H54 (cell line): Measurements from ENCODE around the gene PRG2.

Experiments used
- DNase-seq: peaks from one replicate; pipeline ENCODE4 v3.0.0; 2011; ENCODE audit warnings: low spot score, mixed read lengths; ENCODE audit not compliant: insufficient read length
- FAIRE-seq: peaks from 3 replicates; lab custom pipeline; 2011; peaks lifted over from hg19 to GRCh38; lab: Jason Lieb, UNC
- POLR2A ChIP-seq: IDR thresholded peaks from 2 replicates; pipeline ENCODE4 v1.6.1; 2011; ENCODE audit warnings: low read depth, mild to moderate bottlenecking, low read length

The PRG2 gene

GRCh38 chr11:57390535-57390934 lies at the start of gene PRG2:
Gene PRG2 (minus strand): TSS chr11:57390650. CDS start chr11:57389944, 706 bp downstream.
- DNase-seq (no peak), FAIRE-seq (no peak)
- no peak for TF ChIP-seq POLR2A

DNA sequence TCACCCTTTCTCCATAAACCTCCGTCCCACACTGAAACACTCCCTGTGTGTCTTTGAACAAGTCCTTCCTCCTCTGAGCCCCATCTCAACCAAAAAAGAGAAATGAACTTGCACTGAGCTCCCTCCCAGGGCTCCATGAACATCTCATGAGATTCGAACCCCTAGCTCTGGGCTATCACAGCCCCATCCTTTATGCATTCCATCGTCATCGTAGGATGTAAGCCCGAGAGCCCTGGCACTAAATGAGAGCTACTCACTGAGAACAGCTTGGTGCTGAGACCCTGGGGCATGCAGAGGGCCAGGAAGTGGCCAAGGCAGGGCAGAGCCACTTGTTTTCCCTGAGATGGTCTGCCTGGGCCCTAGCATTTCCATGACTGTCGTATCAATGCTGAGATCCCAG lies 49.3 kb upstream of the PRG2 start:
- FAIRE-seq (no peak), DNase-seq (no peak)
- TF ChIP-seq POLR2A: no peak

- no peak for FAIRE-seq
- no peak for TF ChIP-seq POLR2A
- DNase-seq: no peak
Measured at GRCh38 chr11:57438345-57439285, 48.2 kb upstream of the PRG2 start.

DNA sequence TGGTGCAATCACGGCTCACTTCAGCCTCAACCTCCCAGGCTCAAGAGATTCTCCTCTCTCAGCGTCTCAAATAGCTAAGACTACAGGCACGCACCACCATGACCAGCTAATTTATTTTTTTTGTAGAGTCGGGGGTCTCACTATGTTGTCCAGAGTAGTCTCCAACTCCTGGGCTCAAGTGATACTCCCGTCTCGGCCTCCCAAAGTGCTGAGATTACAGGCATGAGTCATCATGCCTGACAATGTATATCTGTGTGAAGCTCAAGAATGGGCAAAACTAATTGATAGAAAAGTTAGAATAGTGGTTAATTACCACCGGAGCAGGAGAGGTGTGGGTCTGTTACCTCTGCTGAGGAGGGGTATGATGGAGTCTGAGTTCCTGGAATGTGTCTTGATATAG lies 45.6 kb upstream of the PRG2 start:
- no peak for FAIRE-seq
- no peak for DNase-seq
- no peak for TF ChIP-seq POLR2A

DNA sequence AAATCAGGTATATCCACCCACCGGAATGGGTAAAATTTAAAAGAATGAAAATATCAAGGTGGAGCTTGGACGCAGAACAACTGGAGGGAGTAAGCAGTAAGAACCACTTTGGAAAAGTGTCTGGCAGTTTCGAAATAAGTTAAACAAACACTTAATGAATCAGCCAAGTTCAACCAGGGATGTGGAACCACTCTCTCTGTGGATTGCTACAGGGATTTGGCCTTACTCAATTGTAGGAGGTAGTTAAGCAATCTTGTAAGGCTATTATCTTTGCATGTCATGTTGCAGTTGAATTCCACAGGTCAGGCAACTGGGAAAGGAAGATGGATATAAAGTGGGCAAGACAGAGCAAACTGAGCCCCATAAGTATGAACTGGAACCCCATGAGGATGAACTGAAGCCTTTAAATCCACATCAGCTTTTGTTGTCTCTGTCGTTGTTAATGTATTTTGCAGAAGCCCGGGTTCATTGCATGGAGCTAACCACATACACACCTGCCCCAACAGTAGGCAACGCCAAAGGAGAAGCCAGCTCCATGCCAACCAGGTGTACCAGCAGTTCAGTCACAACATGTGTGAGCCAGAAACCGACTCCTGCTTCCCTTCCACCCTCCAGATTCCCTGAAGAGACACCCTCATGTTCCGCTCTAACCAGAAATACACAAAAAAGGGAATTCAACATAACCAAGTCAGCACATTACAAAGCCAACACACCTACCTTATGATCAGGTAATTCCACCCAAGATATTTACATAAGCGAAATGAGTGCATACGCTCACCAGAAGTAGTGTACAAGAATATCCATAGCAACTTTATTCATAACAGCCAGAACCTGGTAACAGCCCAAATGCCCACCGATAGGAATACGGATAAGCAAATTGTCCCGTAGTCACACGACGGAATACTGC lies 44.4 kb upstream of the PRG2 start:
- FAIRE-seq: no peak
- no peak for DNase-seq
- no peak for TF ChIP-seq POLR2A

DNA sequence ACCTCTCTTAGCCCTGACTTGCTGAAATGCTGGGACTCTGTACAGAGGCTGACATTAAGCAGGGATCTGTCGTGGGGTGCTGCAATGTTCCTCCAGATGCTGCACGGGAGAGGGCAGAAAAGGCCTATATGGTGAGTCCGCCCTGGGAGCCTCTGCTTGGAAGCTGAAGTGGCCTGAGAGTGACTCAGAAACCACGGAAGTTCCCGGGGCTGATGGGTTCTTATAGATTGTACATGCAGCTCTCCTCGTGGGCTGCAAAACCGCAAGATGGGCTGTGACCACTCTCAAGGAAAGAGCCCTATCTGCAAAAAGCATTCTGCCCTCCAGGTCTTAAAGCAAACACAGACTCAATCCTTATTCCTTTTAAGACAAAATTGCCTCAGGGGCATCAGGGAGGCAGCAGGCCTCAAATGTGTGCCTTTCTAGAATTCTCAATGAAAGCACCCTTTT lies 42.3 kb upstream of the PRG2 start:
- no peak for FAIRE-seq
- TF ChIP-seq POLR2A: no peak
- no peak for DNase-seq

GRCh38 chr11:57432149-57432561 lies 41.7 kb upstream of the PRG2 start:
- DNase-seq (no peak), FAIRE-seq (no peak)
- TF ChIP-seq POLR2A: no peak

GRCh38 chr11:57430952-57431351 lies 40.5 kb upstream of the PRG2 start:
- TF ChIP-seq POLR2A: no peak
- no peak for FAIRE-seq
- no peak for DNase-seq

- TF ChIP-seq POLR2A: no peak
- no peak for FAIRE-seq
- DNase-seq: no peak
Measured at GRCh38 chr11:57429946-57430345, 39.5 kb upstream of the PRG2 start.

GRCh38 chr11:57428643-57429042 lies 38.2 kb upstream of the PRG2 start:
- DNase-seq (no peak), FAIRE-seq (no peak)
- TF ChIP-seq POLR2A: no peak

GRCh38 chr11:57427727-57428082 lies 37.3 kb upstream of the PRG2 start:
- FAIRE-seq (no peak), DNase-seq (no peak)
- TF ChIP-seq POLR2A: no peak

DNA sequence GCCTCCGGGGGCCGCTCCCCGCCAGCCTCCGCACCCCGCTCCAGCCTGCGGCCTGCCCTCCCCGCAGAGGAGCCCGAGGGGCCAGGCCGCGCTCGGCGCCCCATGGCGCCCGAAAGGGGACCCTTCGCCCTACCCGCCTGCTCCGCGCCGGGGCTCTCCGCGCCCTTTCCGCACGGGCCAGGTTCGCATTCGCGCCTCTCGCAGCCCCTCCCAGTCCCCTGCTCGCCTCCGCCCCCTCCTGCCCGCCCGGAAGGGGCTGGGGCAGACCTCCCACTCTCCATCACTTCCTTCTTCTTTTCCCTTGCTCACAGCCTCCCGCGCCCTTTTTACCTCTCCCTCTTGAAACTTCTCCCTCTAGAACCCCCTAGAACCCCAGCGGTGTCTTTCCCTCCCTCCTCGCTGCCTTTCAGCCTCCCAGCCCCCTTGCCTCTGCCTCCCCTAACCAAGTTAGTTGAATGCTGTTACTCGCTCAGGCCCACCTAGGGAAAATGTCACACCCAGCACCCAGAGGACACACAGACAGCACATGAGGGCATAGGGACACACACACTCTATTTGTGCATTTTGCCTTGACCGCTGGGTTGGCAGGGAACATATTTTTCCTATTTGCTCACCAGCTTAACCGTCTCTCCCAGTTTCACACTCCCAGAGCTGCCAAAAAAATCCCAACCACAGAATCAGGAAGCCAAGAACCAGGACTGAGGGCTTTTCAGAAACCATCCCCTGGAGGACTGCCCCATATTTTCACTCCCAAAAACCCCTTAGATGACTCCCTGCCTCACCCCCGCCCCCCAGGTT lies 36.7 kb upstream of the PRG2 start, which contains the start of gene SLC43A3:
Gene SLC43A3 (minus strand): TSS at position 193 of the 798 bp plus-strand sequence. CDS start 949 bp downstream, outside the sequence.
- TF ChIP-seq POLR2A: peak; percentile 43
- DNase-seq (peak; percentile 52), FAIRE-seq (no peak)

DNA sequence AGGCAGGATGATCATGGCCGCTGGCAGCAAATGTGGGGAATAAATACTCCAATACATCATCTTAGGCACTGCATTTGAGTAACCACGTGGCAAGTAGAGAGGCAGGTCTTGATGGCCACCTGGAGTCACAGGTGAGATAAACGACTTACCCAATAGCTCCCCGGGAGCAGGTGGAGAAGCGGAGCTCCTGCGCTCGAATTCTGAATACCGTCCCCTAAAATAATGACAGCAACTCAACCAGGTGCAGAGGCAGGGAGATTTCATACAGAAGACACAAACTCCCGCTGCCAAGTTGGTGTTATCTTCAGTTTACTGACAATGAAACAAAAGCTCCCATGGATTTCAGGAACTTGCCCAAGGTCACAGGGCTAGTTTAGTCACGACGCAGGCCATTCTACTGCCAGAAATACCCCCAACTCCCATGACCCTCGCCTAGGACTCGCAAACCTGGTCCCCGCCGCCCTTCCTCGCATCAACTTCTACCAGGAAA lies 36.0 kb upstream of the PRG2 start:
- no peak for TF ChIP-seq POLR2A
- FAIRE-seq (no peak), DNase-seq (no peak)
